ENCODE data around the gene SUN1. TPM values are rescaled to one million over a fixed set of nuclear protein-coding genes. Genes with fewer than 3 reads are reported as not detected.

Gene SUN1
- total and polyA plus RNA-seq, 9 of the 15 experiments (the other 6 are each of a cell fraction or from before 2014, with no cell fraction given) = 36.8 to 132 (median 62.3) TPM

- Histone ChIP-seq H2AFZ (ENCODE audit: low read depth, low read length) (no peak overlapping the region), H3K27me3 (ENCODE audit: control insufficient read depth in 2 of 2, insufficient read depth in 2 of 2, low read length in 2 of 2) (no peaks in the 10 kb centered on the region), H3K79me2 (ENCODE audit: control insufficient read depth, insufficient read depth, low read length) (no peaks in the 10 kb centered on the region), H3K9me3 (replicated peaks; ENCODE audit: control insufficient read depth, insufficient read depth, low read depth, low read length) (peaks cover 2% of the 10 kb centered on the region; the same call in 1 of the 2 replicates), H4K20me1 (replicated peaks; ENCODE audit: control insufficient read depth, insufficient read depth, low read length) (no peaks in the 10 kb centered on the region), H3K9me1 (ENCODE audit: control insufficient read depth, insufficient read depth, low read length) (no peaks in the 10 kb centered on the region), H3K9ac (ENCODE audit: insufficient read depth in 1 of 2, low read depth in 2 of 2, low read length in 2 of 2) (peak overlapping the region in 1 of 2 experiments; percentile 2; a peak in 1 of 4 replicates), H3K4me1 (replicated peaks in 1 of 2; ENCODE audit: control insufficient read depth in 2 of 2, insufficient read depth in 2 of 2, low read length in 2 of 2) (peaks cover under 1 to 12% of the 10 kb centered on the region in 2 experiments; a peak in 3 of 5 replicates), H3K27ac (ENCODE audit: extremely low read depth, low read depth, low read length) (no peak overlapping the region), H3K36me3 (ENCODE audit: control insufficient read depth, insufficient read depth, low read length) (peaks cover 77% of the 10 kb centered on the region), H3K4me3 (no peak overlapping the region), H3K4me2 (ENCODE audit: insufficient read depth, low read length) (no peak overlapping the region)
- in situ Hi-C loops (cut with MboI) (no loop called here), intact Hi-C loops (cut with micrococcal nuclease) (no loop called here)
- FAIRE-seq = no peak
- no peak for DNase-seq (ENCODE audit: extremely low read depth in 1 of 4, low spot score in 3 of 4)
- POLR2A ChIA-PET = no interaction called here
- CTCF ChIA-PET (ENCODE audit: low intra/inter-chr PET ratio) = no interaction called here
- TF ChIP-seq TAF15 (IDR thresholded peaks at IDR 0.05; ENCODE audit: low read depth, low read length) (no peak), MYNN (IDR thresholded peaks at IDR 0.05) (no peak), MYNN (CRISPR knock-in tag; IDR thresholded peaks at IDR 0.05) (no peak), SOX6 (IDR thresholded peaks at IDR 0.05) (no peak), NFATC3 (IDR thresholded peaks at IDR 0.05) (no peak), RFX5 (IDR thresholded peaks at IDR 0.05; ENCODE audit: low read depth, low read length) (no peak), ZNF609 (CRISPR knock-in tag; IDR thresholded peaks at IDR 0.05; ENCODE audit: borderline replicate concordance) (no peak), ZNF311 (CRISPR knock-in tag; IDR thresholded peaks at IDR 0.05) (no peak), ZNF41 (CRISPR knock-in tag; conservative IDR thresholded peaks at IDR 0.05) (no peak), SLC30A9 (CRISPR knock-in tag; IDR thresholded peaks at IDR 0.05) (no peak), ILK (tag; IDR thresholded peaks at IDR 0.05; ENCODE audit: borderline replicate concordance, low read depth) (no peak), YY1 (IDR thresholded peaks at IDR 0.05; ENCODE audit: borderline replicate concordance in 1 of 3, control insufficient read depth in 1 of 3, extremely low read depth in 1 of 3, insufficient read depth in 3 of 3, insufficient read length in 1 of 3, insufficient replicate concordance in 2 of 3, low read depth in 1 of 3, low read length in 2 of 3) (no peak), POLR2G (IDR thresholded peaks at IDR 0.05; ENCODE audit: low read depth, low read length) (peak; percentile 60; the same call in 1 of the 2 replicates), MAZ (CRISPR knock-in tag; conservative IDR thresholded peaks at IDR 0.05 in 1 of 2, IDR thresholded peaks at IDR 0.05 in 1 of 2) (no peak), MNT (conservative IDR thresholded peaks at IDR 0.05) (no peak), RBM22 (IDR thresholded peaks at IDR 0.05; ENCODE audit: low read depth, low read length, poor library complexity, severe bottlenecking) (peak; percentile 34), HLTF (IDR thresholded peaks at IDR 0.05) (no peak), YBX1 (IDR thresholded peaks at IDR 0.05) (no peak), RBM34 (IDR thresholded peaks at IDR 0.05; ENCODE audit: borderline replicate concordance, insufficient read depth, low read length) (no peak)
- no TSS peak for BruUV-seq (replicated peaks)
- WGBS (ENCODE audit: insufficient coverage, low coverage, missing lambda C conversion rate) = 97% methylated on average over 12 of the region's 17 CpGs
- no peak for ATAC-seq
Measured at GRCh38 chr7:868189-868486, 35.9 kb downstream of the SUN1 start.
